NCI-H2171 treated with DMSO at 0.1 percent for 48 hours (cell line): ENCODE results near the gene SLC4A7.
"Not testable (repeated sequence)": the region's sequence is repeated elsewhere in the genome, so short reads cannot be mapped to it uniquely, and the experiment has no call there.

Experiments used
- DNase-seq: peaks from one replicate; lab custom pipeline; 2025; lab: John Stamatoyannopoulos, UW

The SLC4A7 gene

DNA sequence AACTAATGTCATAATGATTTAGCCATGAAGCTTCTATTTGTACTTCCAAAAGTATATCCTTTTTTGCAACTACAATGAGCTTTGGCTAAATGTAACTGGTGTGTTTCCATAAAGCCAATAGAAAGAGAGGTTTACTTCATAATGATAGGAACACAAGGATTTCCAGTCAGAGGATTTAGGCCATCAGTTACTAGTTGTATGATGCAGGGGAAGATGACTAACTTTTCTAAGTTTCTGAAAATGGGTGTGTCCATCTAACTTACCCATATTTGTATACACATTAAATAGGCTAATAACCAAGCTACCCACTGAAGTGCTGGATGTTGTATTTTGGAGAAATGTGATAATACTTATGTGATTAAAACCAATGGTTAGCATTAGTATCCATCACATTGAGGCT is 55.7 kb downstream of the SLC4A7 start:
- DNase-seq = no peak

DNA sequence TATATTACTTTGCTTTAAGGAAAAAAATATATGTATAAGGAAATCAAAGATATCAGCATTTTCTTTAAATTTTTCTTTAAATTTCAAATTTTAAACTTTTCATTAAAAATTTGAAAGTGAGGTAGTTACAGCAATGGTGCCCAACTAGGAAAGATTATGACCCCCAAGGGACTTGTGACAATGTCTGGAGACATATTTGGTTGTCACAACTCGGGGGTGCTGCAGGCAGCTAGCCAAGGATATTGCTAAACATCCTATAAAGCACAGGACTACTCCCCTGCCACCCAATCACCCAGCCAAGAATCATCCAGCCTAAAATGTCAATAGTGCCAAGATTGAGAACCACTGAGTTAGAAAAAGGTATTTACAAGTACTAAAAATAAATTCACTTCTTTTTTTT is 57.3 kb downstream of the SLC4A7 start:
- no peak for DNase-seq

DNA sequence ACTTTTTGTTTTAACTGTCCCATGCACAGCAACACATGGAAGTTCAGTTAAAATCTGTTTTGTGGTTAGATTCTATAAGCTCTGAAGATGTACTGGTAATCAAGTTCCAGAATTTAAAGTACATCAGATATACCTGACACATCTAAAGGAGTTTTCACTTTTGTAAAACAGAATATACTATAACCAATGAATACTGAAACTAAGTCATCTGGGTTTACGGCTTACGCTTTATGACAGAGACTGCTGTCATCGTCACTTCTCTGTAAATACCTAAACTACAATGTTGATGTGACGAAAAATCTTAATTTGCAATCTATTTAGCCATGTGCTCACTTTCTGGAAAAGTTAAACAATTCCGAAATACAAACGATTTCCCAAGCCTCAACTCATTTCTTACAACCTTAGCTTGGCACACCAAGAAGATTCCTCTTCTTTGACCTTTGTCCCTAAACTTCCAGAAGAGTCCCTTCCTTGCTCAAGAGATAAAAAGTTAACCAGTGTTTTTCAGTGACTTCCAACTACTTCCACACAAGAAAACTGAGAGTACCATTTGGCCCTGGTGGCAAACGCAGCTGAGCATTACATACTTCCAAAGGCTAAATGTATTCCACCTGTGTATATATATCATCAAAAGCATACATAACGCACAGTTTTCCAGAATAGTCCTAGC is 58.2 kb downstream of the SLC4A7 start:
- no peak for DNase-seq

DNA sequence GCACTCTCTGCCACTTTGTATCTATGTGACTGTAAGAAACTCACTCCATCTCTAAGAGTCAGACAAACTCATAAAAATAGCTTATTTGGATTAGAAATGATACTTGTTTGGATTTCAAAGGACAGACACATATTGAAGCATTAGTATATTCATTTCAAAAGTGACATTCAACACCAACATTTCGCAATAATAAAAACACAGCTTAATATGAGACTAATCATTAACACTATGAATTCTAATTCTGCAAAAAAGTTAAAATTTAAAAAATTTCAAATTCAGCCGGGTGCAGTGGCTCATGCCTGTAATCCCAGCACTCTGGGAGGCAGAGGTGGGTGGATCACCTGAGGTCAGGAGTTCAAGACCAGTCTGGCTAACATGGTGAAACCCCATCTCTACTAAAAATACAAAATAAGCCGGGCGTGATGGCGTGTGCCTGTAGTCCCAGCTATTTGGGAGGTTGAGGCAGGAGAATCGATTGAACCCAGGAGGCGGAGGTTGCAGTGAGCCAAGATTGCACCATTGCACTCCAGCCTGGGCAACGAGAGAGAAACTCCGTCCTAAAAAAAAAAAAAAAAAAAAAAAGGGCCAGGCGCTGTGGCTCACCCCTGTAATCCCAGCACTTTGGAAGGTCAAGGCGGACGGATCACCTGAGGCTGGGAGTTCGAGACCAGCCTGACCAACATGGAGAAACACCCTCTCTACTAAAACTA is 59.2 kb downstream of the SLC4A7 start:
- DNase-seq = not testable (repeated sequence)

DNA sequence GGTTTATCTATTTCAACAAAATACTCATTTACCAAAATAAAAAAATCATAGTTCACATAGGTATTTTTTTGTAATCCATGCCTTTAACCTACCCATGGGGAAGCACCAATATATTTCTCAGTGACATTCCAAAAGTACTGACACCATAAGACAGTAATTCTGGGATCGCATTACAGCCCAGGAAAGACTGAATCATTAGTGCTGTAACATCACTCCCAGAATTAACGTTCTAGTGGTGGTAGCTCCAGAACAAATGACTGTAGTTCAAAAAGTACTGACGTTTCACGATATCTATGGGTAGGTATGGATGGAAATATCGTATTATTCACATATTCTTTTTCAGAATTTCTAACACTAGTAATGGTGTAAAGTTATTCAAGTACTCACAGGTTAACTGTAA is 60.7 kb downstream of the SLC4A7 start:
- DNase-seq = no peak

DNA sequence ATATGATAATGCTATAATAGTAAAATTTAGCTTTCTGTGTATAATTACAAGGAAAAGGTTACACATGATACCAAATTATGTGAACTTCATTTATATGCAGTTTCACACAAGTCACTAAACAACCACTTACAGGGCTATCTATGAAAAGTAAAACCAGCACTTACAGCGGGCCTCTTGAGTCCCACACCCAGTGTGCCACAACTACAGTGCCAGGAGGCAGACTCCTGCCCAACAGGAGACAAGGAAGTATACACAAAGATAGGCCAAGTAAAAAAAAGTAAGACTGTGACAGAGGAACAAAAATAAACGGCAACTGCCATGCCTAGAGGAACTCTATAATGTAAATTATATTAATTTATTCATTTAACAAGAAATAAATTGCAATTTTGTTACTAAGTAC is 61.6 kb downstream of the SLC4A7 start:
- DNase-seq = no peak

DNA sequence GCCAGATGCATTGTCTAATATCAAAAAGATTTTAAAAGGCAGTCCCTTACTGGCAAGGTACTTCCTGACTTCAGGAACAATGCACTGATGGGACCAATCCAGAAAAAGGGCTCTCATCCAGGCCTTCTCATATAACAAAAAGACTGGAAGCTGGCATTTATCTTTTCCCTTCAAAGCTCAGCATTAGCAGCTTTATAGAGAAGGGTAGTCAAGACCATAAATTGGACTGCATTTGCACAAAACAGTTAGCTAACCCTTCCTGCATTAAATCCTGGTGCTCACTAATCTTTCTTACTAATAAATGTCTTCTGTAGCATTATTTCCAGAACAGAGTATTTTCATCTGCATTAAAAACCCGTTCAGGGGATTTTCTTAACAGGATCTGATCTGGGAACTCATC is 69.0 kb downstream of the SLC4A7 start:
- DNase-seq = no peak

DNA sequence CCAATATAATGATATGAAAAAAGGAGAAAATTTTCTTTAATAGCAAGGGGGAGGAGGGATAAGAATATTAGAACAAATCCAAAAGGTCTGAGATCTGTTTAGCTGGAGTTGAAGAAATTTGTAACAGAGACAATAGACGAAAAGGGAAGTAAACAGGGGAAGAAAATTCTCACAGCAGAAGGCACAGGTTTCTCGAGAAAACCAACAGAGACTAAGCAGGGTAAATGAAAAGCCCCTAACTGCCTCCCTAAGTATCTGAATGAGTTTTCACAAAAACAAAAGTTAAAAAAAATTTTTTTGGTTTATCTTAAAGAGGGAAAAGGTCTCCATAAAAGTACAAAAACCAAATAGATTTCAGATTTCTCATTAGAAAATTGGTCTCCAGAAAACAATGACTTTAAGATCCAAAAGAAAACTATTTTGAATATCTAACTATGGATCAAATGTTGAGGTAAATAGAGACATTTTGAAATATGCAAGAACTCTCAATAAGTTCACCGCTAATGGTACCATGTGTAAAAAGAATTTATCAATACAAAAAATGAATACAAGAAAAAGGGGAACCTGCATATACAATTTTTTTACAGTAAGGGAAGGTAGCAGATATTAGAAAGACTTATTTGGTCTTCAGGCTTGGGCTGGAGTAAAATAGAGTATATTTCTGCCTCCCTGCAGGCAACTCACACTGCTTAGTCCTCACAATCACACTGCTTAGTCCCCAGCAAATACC is 91.1 kb downstream of the SLC4A7 start:
- no peak for DNase-seq

DNA sequence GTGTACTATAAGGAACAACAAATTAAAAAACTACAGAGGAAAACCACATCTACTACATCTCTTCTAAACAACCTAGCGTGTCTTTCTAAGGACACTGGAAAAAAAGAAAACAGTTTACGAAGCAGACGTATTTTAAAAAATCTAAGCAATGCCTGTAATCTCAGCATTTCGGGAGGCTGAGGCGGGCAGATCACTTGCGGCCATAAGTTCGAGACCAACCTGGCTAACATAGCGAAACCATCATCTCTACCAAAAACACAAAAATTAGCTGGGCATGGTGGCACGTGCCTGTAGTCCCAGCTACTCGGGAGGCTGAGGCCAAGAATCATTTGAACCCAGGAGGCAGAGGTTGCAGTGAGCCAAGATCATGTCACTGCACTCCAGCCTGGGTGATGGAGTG is 91.8 kb downstream of the SLC4A7 start:
- not testable (repeated sequence) for DNase-seq

DNA sequence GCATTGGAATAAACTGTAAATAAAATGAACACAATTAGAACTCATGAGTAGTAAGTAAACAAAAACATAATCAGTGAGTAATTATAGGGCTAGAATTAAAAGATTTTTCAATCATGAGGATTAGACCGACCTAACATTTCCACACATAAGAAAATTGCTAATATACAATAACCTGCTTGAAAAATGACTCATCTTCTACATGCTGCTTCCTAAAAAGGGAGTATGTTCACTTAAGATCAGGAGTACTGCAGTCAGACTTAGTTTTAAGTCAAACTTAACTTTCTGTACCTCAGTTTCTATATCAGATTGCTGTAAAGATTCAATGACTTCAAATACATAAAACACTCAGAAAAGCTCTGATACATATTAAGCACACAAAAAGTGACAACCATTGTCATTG is 92.4 kb downstream of the SLC4A7 start:
- DNase-seq = no peak

DNA sequence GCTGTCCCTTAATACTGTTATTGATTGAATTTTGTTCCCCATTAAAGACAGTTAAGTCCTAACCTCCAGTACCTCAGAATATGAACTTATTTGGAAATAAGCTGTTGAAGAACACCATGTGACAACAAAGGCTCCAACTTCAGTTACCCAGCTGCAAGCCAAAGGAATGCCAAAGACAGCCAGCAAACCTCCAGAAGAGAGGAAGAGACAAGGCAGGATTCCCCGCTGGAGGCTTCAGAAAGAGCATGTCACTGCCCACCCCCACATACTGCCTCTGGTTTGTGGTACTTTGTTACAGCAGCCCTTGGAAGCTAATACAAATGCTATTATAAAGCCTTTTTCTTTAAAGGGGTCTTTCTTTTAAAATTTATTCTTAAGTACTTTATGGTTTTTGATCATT is 96.6 kb downstream of the SLC4A7 start:
- DNase-seq = no peak

DNA sequence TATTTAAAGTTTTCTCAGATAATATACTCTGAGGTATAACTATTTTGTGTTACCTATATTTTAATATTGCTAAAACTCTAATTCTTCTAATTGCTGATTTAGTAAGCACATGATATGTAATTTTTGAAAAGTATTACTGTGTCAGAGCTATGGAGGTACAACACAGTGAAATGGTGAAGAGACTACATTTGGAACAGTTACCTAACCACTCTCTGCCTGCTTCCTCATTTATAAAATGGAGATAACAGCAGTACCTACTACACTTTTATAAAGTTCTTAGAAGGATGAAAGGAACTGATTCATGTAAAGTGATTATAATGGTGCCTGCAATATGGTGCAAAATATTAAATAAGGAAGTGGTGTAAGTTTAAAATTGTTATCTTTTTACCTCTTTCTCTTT is 98.7 kb downstream of the SLC4A7 start:
- DNase-seq = no peak

DNA sequence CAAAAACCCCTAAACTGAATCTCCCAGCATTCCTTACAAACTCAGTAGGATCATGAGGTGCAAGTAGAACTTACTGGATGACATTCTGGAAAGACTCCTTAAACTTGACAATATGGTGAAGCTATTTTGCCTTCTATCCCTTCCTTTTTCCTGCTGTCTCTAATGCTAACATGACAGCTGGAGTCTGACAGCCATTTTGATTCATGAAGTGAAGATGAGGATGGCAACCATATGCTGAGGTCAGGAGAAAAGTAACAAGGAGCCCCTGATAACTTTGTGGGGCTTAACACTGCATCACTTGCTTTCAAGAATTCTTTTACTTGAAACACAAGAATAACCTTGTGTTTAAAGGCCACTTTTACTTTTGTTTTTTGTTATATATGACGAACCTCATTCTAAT is 100.0 kb downstream of the SLC4A7 start:
- no peak for DNase-seq

DNA sequence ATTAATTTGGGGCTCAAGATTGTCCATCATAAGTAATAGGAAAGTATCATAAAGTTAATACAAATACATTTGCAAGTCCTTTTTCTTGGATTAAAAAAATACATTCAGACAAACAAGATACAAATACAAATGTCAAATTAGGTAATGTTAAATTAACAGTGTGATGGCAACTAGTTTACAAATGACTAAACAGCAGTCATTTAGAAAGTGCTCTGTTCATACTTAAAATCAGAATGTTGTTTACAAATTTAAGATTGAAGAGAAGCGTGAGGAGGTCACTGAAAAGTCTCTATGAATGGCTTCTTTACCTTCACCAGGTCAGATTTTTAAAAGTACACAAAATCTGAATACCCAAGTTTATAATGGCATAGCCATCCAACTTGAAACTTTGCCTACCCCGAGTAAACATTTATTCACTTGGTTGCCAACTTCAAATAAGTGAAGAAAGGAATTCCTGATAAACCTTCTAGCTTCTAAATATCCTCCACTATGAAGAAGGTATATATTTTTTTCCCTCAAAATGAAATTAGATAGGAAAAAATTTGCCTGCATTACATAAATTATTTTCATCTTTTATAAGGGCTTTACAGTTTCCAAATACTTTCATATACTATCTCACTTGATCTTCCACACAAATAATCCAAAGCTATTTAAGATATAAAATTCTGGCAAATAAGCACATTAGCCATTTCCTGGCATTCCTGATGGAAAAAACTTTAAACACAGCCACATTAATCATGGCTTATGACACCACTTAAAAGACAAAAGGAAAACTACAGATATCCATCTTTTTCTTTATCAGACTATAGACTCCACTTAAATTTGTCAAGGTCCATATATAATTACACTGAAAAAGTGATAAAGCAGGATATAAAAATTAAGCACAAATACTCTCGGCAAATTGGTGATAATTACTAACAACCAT is 103.5 kb downstream of the SLC4A7 start:
- no peak for DNase-seq

DNA sequence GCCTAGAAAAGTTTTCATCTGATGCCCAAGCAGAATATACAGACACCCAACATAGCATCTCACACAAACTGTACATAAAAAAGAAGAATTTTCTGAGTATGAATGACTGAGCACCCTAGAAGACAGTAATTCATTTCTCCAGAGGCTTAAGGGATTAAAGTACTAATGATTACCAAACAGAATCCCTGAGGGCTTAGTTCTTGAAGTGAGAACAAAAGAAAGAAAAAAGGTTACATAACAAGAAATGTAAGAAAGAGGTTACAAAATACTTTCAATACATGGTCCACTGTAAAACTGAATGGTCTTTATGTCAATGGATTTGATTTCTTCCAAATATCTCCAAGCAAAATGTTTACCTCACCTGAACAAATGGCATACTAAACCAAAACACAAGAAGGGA is 105.9 kb downstream of the SLC4A7 start:
- no peak for DNase-seq

DNA sequence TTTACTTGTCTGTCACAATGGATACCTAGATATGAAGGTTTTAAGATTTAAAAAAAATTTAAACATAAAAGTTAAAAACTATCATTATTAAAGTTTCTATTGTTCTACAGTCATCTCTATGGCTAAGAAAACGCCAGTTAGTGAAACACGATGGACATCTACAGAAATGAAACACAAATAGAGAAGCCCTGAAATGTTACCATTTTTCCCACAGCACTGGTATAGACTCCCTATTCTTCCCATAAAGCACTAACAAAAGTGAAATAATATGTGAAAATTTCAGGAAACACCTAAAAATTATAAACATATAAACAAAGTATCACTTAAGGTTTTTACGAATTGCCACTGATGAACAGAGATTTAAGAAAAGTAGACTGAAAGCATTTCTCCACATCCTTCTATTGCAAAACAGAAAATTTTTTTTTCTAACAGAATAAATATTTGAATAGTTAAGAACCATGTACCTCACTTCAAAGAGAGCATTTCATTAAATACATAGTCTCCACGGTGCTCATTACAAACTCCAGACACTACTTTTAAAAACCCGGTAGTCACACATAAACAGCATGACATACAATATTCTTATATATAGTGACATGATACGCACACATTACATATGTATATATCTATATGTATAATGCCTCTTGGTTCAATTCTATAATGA is 107.9 kb downstream of the SLC4A7 start:
- DNase-seq = no peak

DNA sequence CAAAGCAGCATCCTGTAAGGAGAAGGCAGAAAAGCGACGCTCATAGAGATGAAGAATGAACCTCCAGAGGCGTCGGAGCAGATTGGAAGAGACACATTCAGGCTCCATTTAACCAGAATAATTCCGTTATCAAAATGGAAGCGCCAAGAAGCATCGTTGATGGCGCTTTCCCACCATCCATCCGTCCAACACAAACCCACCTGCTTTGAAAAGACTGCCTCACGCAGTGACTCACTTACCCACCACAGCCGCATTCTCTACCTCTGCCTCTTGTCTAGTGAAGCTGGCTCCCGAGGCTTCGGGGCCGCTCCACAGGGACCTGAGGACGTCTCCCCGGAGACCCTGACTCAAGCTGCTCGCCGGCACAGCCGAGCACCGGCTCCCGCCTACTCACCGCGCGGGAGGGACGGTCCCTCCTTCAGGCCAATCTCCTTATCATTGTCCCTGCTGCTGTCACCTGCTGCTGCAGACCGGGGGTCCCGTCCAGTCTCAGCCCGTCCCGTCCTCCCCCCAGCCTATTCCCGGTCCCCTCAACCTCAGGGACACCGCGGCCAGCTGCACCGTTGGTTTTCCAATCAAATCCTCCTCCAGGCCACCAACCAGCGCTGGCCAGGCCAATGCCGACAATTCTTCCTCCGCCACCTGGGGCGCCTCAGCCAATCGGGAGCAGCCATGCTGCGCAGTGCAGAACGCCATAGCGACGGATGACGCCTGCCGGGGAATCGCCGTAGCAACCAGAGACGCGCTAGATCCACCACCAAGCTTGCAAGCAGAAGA is 115.2 kb downstream of the SLC4A7 start, which contains the start of gene NEK10:
Gene NEK10, minus strand, starts transcription at position 553 of the 777 bp plus-strand sequence. CDS start 16,501 bp downstream, outside the sequence.
- DNase-seq = peak; percentile 85

DNA sequence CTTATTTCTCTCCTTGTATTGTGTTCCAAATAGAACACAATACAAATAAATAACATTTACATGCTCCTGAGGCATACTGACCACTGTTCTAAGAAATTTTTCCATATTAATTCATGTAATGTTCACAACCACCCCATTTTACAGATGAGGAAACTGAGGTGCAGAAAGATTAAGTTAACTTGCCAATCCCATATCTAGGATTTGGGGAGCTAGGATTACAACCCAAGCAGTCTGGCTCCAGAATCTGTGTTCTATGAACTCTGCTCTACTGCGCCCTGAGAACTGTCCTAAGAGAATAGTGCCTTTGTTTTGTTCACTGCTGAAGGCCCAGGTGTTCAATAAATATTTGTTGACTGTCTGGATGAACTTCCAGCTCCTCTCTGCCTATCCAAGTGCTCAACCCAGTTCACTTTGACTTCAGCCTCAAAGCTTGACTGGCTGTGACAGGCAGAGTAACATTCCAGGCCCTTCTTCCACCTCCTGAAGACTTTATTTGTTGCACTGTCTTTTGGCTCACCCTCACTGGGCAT is 118.1 kb downstream of the SLC4A7 start:
- DNase-seq = no peak

DNA sequence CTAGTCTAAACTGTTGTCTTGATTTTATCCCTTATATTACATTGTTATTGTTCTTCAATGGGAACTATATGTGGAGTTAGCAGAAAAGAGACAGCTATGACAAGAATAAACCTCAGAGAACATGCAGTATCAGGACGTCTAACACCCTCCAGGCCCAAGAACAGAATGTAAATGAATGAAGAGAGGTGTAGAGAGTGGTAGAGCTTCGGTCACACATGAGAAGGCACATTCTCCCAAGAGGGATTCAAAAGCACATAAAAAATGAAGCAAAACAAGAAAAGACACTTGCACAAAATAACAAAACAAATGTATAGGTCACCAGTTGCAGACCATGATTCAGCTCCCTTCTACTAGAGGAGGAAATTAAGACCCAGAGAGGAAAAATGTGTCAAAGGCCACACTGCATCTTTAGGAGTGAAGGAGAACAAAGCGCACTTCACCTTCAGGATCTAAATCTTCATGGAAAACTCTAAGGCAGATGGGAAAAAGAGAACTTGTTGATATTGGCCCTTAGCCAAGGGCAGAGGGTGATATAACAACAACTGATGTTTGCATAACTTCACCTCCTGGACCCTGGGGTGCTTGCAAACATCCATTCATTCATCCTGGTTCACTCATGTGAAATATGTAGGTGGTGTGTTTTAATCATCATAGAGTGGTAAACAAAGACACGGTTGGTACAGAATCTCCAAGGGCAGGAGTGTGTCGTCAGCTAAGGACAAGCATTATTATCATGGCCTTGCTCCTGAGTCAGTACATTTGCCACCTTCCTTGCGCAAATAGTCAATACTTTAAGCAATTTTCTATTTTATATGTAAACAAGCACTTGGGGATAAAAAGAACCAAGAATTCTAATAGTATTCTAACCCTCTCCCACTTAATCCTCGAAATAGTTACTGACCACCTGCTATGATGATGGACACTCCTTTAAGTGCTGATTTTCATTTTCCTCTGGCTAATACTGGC is 123.8 kb downstream of the SLC4A7 start:
- DNase-seq = peak; percentile 85
